ENCODE measurements around the gene CPNE9. TPM values are rescaled to one million over a fixed set of nuclear protein-coding genes. Genes with fewer than 3 reads are reported as not detected.

Gene CPNE9
- total RNA-seq, 2 experiments from 2014 or later: not detected

- intact Hi-C loops (cut with micrococcal nuclease): no loop called here
- Mint-ChIP-seq H3K4me1 (ENCODE audit: low read depth) (peaks cover 68% of the 10 kb centered on the region), H3K27me3 (no peaks in the 10 kb centered on the region), H3K4me3 (peak within 1 kb of the TSS; percentile 97), H3K27ac (peak within 1 kb of the TSS; percentile 96), H3K9me3 (no peaks in the 10 kb centered on the region), H3K36me3 (ENCODE audit: low read depth) (peaks cover 33% of the 10 kb centered on the region)
- ChIA-PET POLR2A (interaction anchor here (0.9 to 4.8 kb wide), 16 partner anchors 9 to 369 kb away, joined by 3 to 50 read pairs (median 5); partner anchors contain the start of genes ARPC4, CRELD1, OGG1 and SETD5), CTCF (interaction anchor here (1.2 to 6.7 kb wide), 7 partner anchors 15 to 229 kb away, joined by 3 to 52 read pairs (median 7); partner anchors contain the start of genes ARPC4, OGG1, RPUSD3 and TADA3)
- no peak for TF ChIP-seq CTCF (IDR thresholded peaks at IDR 0.05)
- DNase-seq: peak; percentile 100
- peak; percentile 97 for ATAC-seq
Observed at GRCh38 chr3:9731206-9732079, 27.8 kb downstream of the CPNE9 start, which contains the start of gene BRPF1. Gene BRPF1 (plus strand): TSS chr3:9731735. CDS start chr3:9734141, 2,406 bp downstream.

- peaks cover 68% of the 10 kb centered on the region for H3K4me1 Mint-ChIP-seq (ENCODE audit: low read depth)
- CTCF ChIA-PET: interaction anchor here (1.0 to 6.7 kb wide), 10 partner anchors 12 to 229 kb away, joined by 3 to 52 read pairs (median 6); partner anchors contain the start of genes ARPC4, CRELD1, OGG1 and TADA3
- H3K9me3 Mint-ChIP-seq: no peaks in the 10 kb centered on the region
- POLR2A ChIA-PET: interaction anchor here (0.9 to 4.8 kb wide), 14 partner anchors 9 to 335 kb away, joined by 3 to 50 read pairs (median 6); partner anchors contain the start of genes ARPC4, CAMK1, CRELD1 and OGG1
- peak overlapping the region; percentile 97 for H3K4me3 Mint-ChIP-seq
- H3K27me3 Mint-ChIP-seq: no peaks in the 10 kb centered on the region
- intact Hi-C loops (cut with micrococcal nuclease): no loop called here
- peak; percentile 77 for DNase-seq
- H3K36me3 Mint-ChIP-seq (ENCODE audit: low read depth): peaks cover 39% of the 10 kb centered on the region
- ATAC-seq: peak; percentile 2
- H3K27ac Mint-ChIP-seq: peak overlapping the region; percentile 91
- TF ChIP-seq CTCF (IDR thresholded peaks at IDR 0.05): no peak
Observed at GRCh38 chr3:9732080-9732739, 28.6 kb downstream of the CPNE9 start.

- Mint-ChIP-seq H3K4me1 (ENCODE audit: low read depth) (peaks cover 65% of the 10 kb centered on the region), H3K27ac (peak overlapping the region; percentile 91), H3K9me3 (no peaks in the 10 kb centered on the region), H3K27me3 (no peaks in the 10 kb centered on the region), H3K4me3 (peak overlapping the region; percentile 97), H3K36me3 (ENCODE audit: low read depth) (peaks cover 39% of the 10 kb centered on the region)
- ChIA-PET CTCF (interaction anchor here (0.9 to 3.7 kb wide), 10 partner anchors 11 to 229 kb away, joined by 3 to 13 read pairs (median 4); partner anchors contain the start of genes ARPC4, CRELD1, OGG1 and TADA3), POLR2A (interaction anchor here (1.1 to 4.8 kb wide), 7 partner anchors 8 to 76 kb away, joined by 3 to 50 read pairs (median 8); partner anchors contain the start of genes CAMK1 and OGG1)
- DNase-seq (no peak), ATAC-seq (no peak)
- intact Hi-C loops (cut with micrococcal nuclease): no loop called here
- TF ChIP-seq CTCF (IDR thresholded peaks at IDR 0.05): no peak
Observed at GRCh38 chr3:9732740-9733115, 29.1 kb downstream of the CPNE9 start.

- peaks cover 65% of the 10 kb centered on the region for H3K36me3 Mint-ChIP-seq (ENCODE audit: low read depth)
- peak; percentile 60 for ATAC-seq
- CTCF ChIA-PET: interaction anchor here (1.0 to 4.7 kb wide), 6 partner anchors 9 to 233 kb away, joined by 3 to 35 read pairs (median 6); partner anchors contain the start of gene OGG1
- peaks cover 49% of the 10 kb centered on the region for H3K4me1 Mint-ChIP-seq (ENCODE audit: low read depth)
- DNase-seq: peak; percentile 33
- H3K27me3 Mint-ChIP-seq: no peaks in the 10 kb centered on the region
- intact Hi-C loops (cut with micrococcal nuclease): no loop called here
- no peak overlapping the region for H3K4me3 Mint-ChIP-seq
- TF ChIP-seq CTCF (IDR thresholded peaks at IDR 0.05): no peak
- peak overlapping the region; percentile 44 for H3K27ac Mint-ChIP-seq
- POLR2A ChIA-PET: interaction anchor here (0.9 to 2.1 kb wide), 7 partner anchors 8 to 72 kb away, joined by 3 to 8 read pairs (median 4); partner anchors contain the start of gene OGG1
- no peaks in the 10 kb centered on the region for H3K9me3 Mint-ChIP-seq
Observed at GRCh38 chr3:9736831-9737230, 33.2 kb downstream of the CPNE9 start.

Measured in activated CD8-positive, alpha-beta T cell treated with anti-CD3 and anti-CD28 coated beads for 36 hours (primary cell).